Neuronal stem cell (in vitro differentiated cells): ENCODE results near the gene CLTCL1.

Experiments
- DNase-seq: peaks from one replicate; pipeline ENCODE4 v3.0.0-alpha.2; 2013; ENCODE audit warnings: low spot score
- H2AFZ ChIP-seq: one replicate; pipeline ENCODE4 v1.6.1; 2013; ENCODE audit warnings: mild to moderate bottlenecking, low read length, inconsistent platforms
- H2AK5ac ChIP-seq: 2 replicates; pipeline ENCODE4 v1.6.1; 2013; ENCODE audit warnings: low read depth, mild to moderate bottlenecking, inconsistent platforms, low read length, moderate library complexity, mixed read lengths
- H2BK120ac ChIP-seq: 2 replicates; pipeline ENCODE4 v1.6.1; 2013; ENCODE audit warnings: low read depth, mild to moderate bottlenecking, inconsistent platforms, low read length, moderate library complexity, mixed read lengths
- H2BK12ac ChIP-seq: one replicate; pipeline ENCODE4 v1.6.1; 2013; ENCODE audit warnings: low read length, inconsistent platforms
- H2BK15ac ChIP-seq: 2 replicates; pipeline ENCODE4 v1.6.1; 2013; ENCODE audit warnings: mild to moderate bottlenecking, low read length, inconsistent platforms, mixed read lengths
- H2BK5ac ChIP-seq: one replicate; pipeline ENCODE4 v1.6.1; 2013; ENCODE audit warnings: inconsistent platforms, mild to moderate bottlenecking, low read length, moderate library complexity
- H3K14ac ChIP-seq: one replicate; pipeline ENCODE4 v1.6.1; 2013; ENCODE audit warnings: low read length, inconsistent platforms
- H3K18ac ChIP-seq: 2 replicates; pipeline ENCODE4 v1.6.1; 2013; ENCODE audit warnings: low read length, inconsistent platforms
- H3K23ac ChIP-seq: 2 replicates; pipeline ENCODE4 v1.6.1; 2013; ENCODE audit warnings: low read depth, mild to moderate bottlenecking, mixed read lengths, low read length, inconsistent platforms; ENCODE audit not compliant: poor library complexity
- H3K27ac ChIP-seq: replicated peaks from 3 replicates; pipeline ENCODE4 v1.5.1; 2013; ENCODE audit warnings: low read length, inconsistent platforms
- H3K27me3 ChIP-seq, 3 experiments: 2 replicates each; pipeline ENCODE4 v1.6.1; 2013; ENCODE audit warnings: low read length in 3 of 3, mild to moderate bottlenecking in 2 of 3, inconsistent platforms in 1 of 3, low read depth in 1 of 3, mixed read lengths in 1 of 3, moderate library complexity in 1 of 3; ENCODE audit not compliant: control insufficient read depth in 3 of 3, insufficient read depth in 3 of 3
- H3K36me3 ChIP-seq, 2 donors: replicated peaks in 1 of 2; 2 replicates each; pipeline ENCODE4 v1.6.1; 2013; ENCODE audit warnings: low read length in 2 of 2; ENCODE audit not compliant: control insufficient read depth in 2 of 2, insufficient read depth in 2 of 2
- H3K4ac ChIP-seq: 2 replicates; pipeline ENCODE4 v1.6.1; 2013; ENCODE audit warnings: inconsistent platforms, mild to moderate bottlenecking, low read length, moderate library complexity
- H3K4me1 ChIP-seq, 2 donors: 1 replicate in 1 of 2; 2 replicates in 1 of 2; pipeline ENCODE4 v1.6.1; 2013; ENCODE audit warnings: low read length in 2 of 2, low read depth in 1 of 2; ENCODE audit not compliant: control insufficient read depth in 2 of 2, insufficient read depth in 1 of 2
- H3K4me2 ChIP-seq: one replicate; pipeline ENCODE4 v1.6.1; 2013; ENCODE audit warnings: mild to moderate bottlenecking, low read length, inconsistent platforms; ENCODE audit not compliant: insufficient read depth, poor library complexity, severe bottlenecking
- H3K4me3 ChIP-seq, 2 donors: 2 replicates each; pipeline ENCODE4 v1.5.1; 2013; ENCODE audit warnings: low read length in 2 of 2, mild to moderate bottlenecking in 2 of 2, inconsistent platforms in 1 of 2, moderate library complexity in 1 of 2
- H3K79me1 ChIP-seq: one replicate; pipeline ENCODE4 v1.6.1; 2013; ENCODE audit warnings: low read depth, mild to moderate bottlenecking, inconsistent platforms, low read length, moderate library complexity
- H3K9ac ChIP-seq: one replicate; pipeline ENCODE4 v1.6.1; 2013; ENCODE audit warnings: mild to moderate bottlenecking, low read depth, low read length, inconsistent platforms; ENCODE audit not compliant: poor library complexity
- H3K9me3 ChIP-seq, 2 donors: replicated peaks in 1 of 2; 2 replicates each; pipeline versions ENCODE3 to v1.6.1; 2013; ENCODE audit warnings: low read length in 2 of 2, mild to moderate bottlenecking in 2 of 2, inconsistent platforms in 1 of 2, low read depth in 1 of 2, mixed read lengths in 1 of 2, moderate library complexity in 1 of 2; ENCODE audit not compliant: control insufficient read depth in 2 of 2, insufficient read depth in 1 of 2
- H4K8ac ChIP-seq: one replicate; pipeline ENCODE4 v1.6.1; 2013; ENCODE audit warnings: low read depth, mild to moderate bottlenecking, inconsistent platforms, low read length, moderate library complexity
- H4K91ac ChIP-seq: one replicate; pipeline ENCODE4 v1.6.1; 2013; ENCODE audit warnings: low read length, low read depth, mild to moderate bottlenecking, inconsistent platforms; ENCODE audit not compliant: poor library complexity
- WGBS, 2 donors: extraction: QIAGEN DNeasy Blood & Tissue Kit; methylation state at CpG; one replicate each; pipeline ENCODE4 v1.1.7; 2013; ENCODE audit warnings: missing lambda C conversion rate in 2 of 2, mixed read lengths in 1 of 2; ENCODE audit not compliant: insufficient read length in 2 of 2, insufficient replicate concordance in 1 of 2; ENCODE audit errors: extremely low coverage in 2 of 2; 5-methylcytosine and 5-hydroxymethylcytosine counted together

Gene CLTCL1

DNA sequence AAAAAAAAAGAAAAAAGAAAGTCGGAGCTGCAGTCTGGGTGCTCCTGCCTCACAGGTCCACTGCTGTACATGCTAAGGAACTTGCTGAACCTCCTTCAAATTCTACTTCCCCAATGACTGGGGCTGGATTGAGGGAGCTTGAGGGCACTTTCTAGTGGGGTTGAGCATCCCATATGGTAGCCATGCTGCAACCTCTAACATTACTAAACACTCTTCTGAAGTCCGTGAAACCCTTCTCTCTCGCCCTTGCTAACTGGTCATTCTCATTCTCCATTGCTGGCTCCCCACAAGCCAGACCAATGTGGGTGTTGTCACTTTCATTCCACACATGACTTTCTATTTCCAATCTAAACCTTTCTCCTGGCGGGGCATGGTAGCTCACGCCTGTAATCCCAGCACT, 148.3 kb downstream of the CLTCL1 start:
- H3K36me3 ChIP-seq: peaks cover 38 to 46% of the 10 kb centered on the region in 2 donors
- no CpG with 5 or more reads among the region's 5 CpGs for WGBS, 2 donors

DNA sequence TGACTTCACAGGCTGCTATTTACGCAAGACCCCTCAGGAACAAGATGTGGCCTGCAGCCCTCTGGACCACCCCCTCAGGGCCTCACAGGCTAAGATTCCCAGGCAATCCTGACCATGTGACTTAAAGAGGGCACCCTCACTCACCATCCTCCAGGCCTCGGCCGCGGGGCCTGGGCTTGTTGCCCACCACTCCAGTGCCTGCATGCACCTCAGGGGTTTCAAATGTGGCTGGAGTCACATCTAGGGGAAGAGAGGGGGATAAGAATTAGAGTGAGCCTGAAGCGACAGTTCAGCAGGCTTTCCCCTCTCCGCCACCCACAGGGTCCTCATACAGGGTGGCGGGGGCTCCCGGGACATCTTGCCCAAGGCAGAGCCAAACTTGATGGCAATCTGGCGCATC, 149.1 kb downstream of the CLTCL1 start:
- Histone ChIP-seq H3K27me3 (peaks cover 0 to 17% (median 14%) of the 10 kb centered on the region in 3 experiments), H3K4ac (no peak overlapping the region), H2AFZ (no peak overlapping the region), H4K8ac (no peak overlapping the region), H4K91ac (no peak overlapping the region), H3K27ac (no peak overlapping the region), H3K9me3 (peaks cover 0 to 2% of the 10 kb centered on the region in 2 donors), H3K4me2 (no peak overlapping the region), H3K79me1 (peaks cover 3% of the 10 kb centered on the region), H3K4me1 (peaks cover 3 to 4% of the 10 kb centered on the region in 2 donors), H2BK120ac (no peak overlapping the region), H2AK5ac (peak overlapping the region; percentile 27), H3K36me3 (peaks cover 45 to 54% of the 10 kb centered on the region in 2 donors), H3K4me3 (peak overlapping the region in 1 of 2 donors; percentile 29), H3K18ac (no peak overlapping the region), H2BK15ac (no peak overlapping the region), H3K14ac (no peak overlapping the region), H3K23ac (no peak overlapping the region), H2BK5ac (no peak overlapping the region), H2BK12ac (no peak overlapping the region), H3K9ac (no peak overlapping the region)
- WGBS, 2 donors: no CpG with 5 or more reads among the region's 9 CpGs
- no peak for DNase-seq

More for the DNA sequence above, 148.3 kb downstream of the CLTCL1 start:
- Histone ChIP-seq H2BK15ac (no peak overlapping the region), H2AK5ac (no peak overlapping the region), H3K18ac (no peak overlapping the region), H3K79me1 (peaks cover 3% of the 10 kb centered on the region), H3K9ac (no peak overlapping the region), H3K23ac (no peak overlapping the region), H3K4me2 (no peak overlapping the region), H3K4me3 (peak overlapping the region in 1 of 2 donors; percentile 73), H2BK120ac (no peak overlapping the region), H4K91ac (no peak overlapping the region), H2BK5ac (no peak overlapping the region), H3K9me3 (peaks cover 0 to 2% of the 10 kb centered on the region in 2 donors), H2BK12ac (no peak overlapping the region), H2AFZ (no peak overlapping the region), H3K27me3 (peaks cover 2 to 26% (median 22%) of the 10 kb centered on the region in 3 experiments), H4K8ac (no peak overlapping the region), H3K27ac (no peak overlapping the region), H3K14ac (no peak overlapping the region), H3K4ac (no peak overlapping the region), H3K4me1 (peaks cover 3 to 4% of the 10 kb centered on the region in 2 donors)
- DNase-seq: no peak

DNA sequence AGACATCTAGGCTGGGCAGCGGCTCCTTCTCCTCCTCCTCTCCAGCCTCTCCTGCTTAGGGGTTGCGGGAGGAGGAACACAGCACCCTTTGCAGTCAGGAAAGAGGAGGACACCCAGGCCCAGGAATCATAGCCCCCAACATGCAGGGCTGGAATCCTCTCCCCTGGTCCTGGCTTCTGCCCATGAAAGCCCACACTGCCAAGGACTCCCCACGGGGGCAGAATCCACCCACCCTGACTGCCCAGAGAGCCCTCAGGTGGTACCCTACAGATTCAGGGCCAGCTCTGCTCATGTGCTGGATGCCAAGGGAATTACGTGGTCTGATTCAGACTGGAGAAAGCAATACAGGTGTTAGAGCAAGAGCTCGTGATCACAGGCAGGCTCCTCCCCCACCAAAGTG, 151.5 kb downstream of the CLTCL1 start:
- Histone ChIP-seq H3K27ac (no peak overlapping the region), H3K36me3 (peaks cover 63 to 76% of the 10 kb centered on the region in 2 donors), H3K4ac (no peak overlapping the region), H2BK5ac (no peak overlapping the region), H3K9ac (peak overlapping the region; percentile 40), H3K14ac (no peak overlapping the region), H3K9me3 (peaks cover 0 to 2% of the 10 kb centered on the region in 2 donors), H3K4me1 (peaks cover 3 to 4% of the 10 kb centered on the region in 2 donors), H3K18ac (no peak overlapping the region), H3K79me1 (peaks cover 3% of the 10 kb centered on the region), H2BK120ac (no peak overlapping the region), H2BK15ac (no peak overlapping the region), H2BK12ac (no peak overlapping the region), H3K4me2 (no peak overlapping the region), H3K27me3 (no peaks in the 10 kb centered on the region), H4K8ac (no peak overlapping the region), H2AFZ (no peak overlapping the region), H4K91ac (no peak overlapping the region), H2AK5ac (no peak overlapping the region), H3K4me3 (no peak overlapping the region), H3K23ac (no peak overlapping the region)
- DNase-seq: no peak
- no CpG with 5 or more reads among the region's 5 CpGs for WGBS, 2 donors

DNA sequence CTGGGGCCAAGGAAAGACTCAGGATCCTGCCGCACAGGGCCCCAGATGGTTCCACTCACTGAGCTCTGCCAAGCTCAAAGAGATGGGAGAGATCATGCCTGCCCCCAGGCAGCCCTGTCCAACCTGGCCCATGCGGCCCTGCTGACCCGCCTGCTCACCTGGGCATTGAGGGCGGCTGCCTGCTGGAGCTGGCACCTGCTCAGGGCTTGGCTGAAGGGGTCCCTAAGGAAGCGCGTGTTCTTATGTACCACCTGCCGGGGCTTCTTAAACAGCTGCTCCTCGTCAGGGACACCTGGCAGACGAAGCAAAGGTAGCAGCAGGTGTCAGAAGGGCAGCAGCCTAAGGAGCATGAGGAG, 152.5 kb downstream of the CLTCL1 start:
- H3K9ac ChIP-seq: peak overlapping the region; percentile 5
- no peak overlapping the region for H3K4ac ChIP-seq
- no peak overlapping the region for H2BK15ac ChIP-seq
- H4K91ac ChIP-seq: no peak overlapping the region
- no peak overlapping the region for H2BK5ac ChIP-seq
- H3K23ac ChIP-seq: no peak overlapping the region
- peaks cover 3 to 4% of the 10 kb centered on the region in 2 donors for H3K4me1 ChIP-seq
- no peak overlapping the region for H3K14ac ChIP-seq
- H2AK5ac ChIP-seq: no peak overlapping the region
- no CpG with 5 or more reads among the region's 9 CpGs for WGBS, 2 donors
- no peak overlapping the region for H2BK120ac ChIP-seq
- no peak overlapping the region for H2AFZ ChIP-seq
- H3K27me3 ChIP-seq: no peaks in the 10 kb centered on the region
- no peak overlapping the region for H3K4me3 ChIP-seq
- no peak overlapping the region for H2BK12ac ChIP-seq
- H4K8ac ChIP-seq: no peak overlapping the region
- no peak overlapping the region for H3K27ac ChIP-seq
- H3K18ac ChIP-seq: no peak overlapping the region
- H3K36me3 ChIP-seq: peaks cover 72 to 86% of the 10 kb centered on the region in 2 donors
- peaks cover 0 to 2% of the 10 kb centered on the region in 2 donors for H3K9me3 ChIP-seq
- no peak for DNase-seq
- peaks cover 5% of the 10 kb centered on the region for H3K79me1 ChIP-seq
- H3K4me2 ChIP-seq: no peak overlapping the region
